OCI-LY3 (cell line): Measurements from ENCODE around the gene ADARB2.

Experiments
- H2AFZ ChIP-seq: fragments of 200-600, 300-600 bp; shearing (Covaris generic); 2 replicates; pipeline ENCODE4 v1.6.0; 2014; ENCODE audit warnings: antibody characterized with exemption, low read depth, low read length
- H3K27ac ChIP-seq: fragments of 200-600, 300-600 bp; sonication (generic); 2 replicates; pipeline ENCODE4 v1.5.1; 2014; ENCODE audit warnings: mild to moderate bottlenecking, low read length, moderate library complexity, mixed read lengths
- H3K27me3 ChIP-seq: fragments of 200-600, 300-600 bp; sonication (generic); 2 replicates; pipeline ENCODE4 v1.6.1; 2014; ENCODE audit warnings: low read depth, low read length, mixed read lengths
- H3K36me3 ChIP-seq: fragments of 200-600, 300-600 bp; sonication (generic); replicated peaks from 2 replicates; pipeline ENCODE3; 2014; ENCODE audit warnings: low read depth, low read length, mixed read lengths
- H3K4me1 ChIP-seq: fragments of 300-600, 200-600 bp; sonication (generic); 2 replicates; pipeline ENCODE4 v1.6.1; 2014; ENCODE audit warnings: low read length, mixed read lengths
- H3K4me2 ChIP-seq: fragments of 200-600, 300-600 bp; sonication (generic); 2 replicates; pipeline ENCODE4 v1.6.1; 2014; ENCODE audit warnings: low read length, mixed read lengths
- H3K4me3 ChIP-seq: fragments of 300-600, 200-600 bp; sonication (generic); 2 replicates; pipeline ENCODE4 v1.5.1; 2014; ENCODE audit warnings: antibody characterized with exemption, mild to moderate bottlenecking, low read length, moderate library complexity
- H3K79me2 ChIP-seq: fragments of 300-600, 200-600 bp; shearing (Covaris generic); 2 replicates; pipeline ENCODE4 v1.6.1; 2014; ENCODE audit warnings: mild to moderate bottlenecking, low read length, mixed read lengths
- H3K9ac ChIP-seq: fragments of 300-600, 200-600 bp; shearing (Covaris generic); 2 replicates; pipeline ENCODE4 v1.6.0; 2014; ENCODE audit warnings: mild to moderate bottlenecking, low read length, moderate library complexity
- H3K9me3 ChIP-seq: fragments of 200-600, 300-600 bp; shearing (Covaris generic); 2 replicates; pipeline ENCODE4 v1.6.1; 2014; ENCODE audit warnings: low read length, mixed read lengths; ENCODE audit not compliant: insufficient read depth
- H4K20me1 ChIP-seq: fragments of 200-600, 300-600 bp; sonication (generic); 2 replicates; pipeline ENCODE4 v1.6.1; 2016; ENCODE audit warnings: low read length, mixed read lengths; ENCODE audit not compliant: insufficient read depth
- EZH2phosphoT487 ChIP-seq: fragments of 200-600 bp; shearing (Covaris generic); IDR thresholded peaks from 2 replicates; pipeline ENCODE4 v1.6.1; 2018; ENCODE audit warnings: antibody characterized with exemption, mixed run types, low read depth
- TF ChIP-seq, protein P1 (sequence below): fragments of 200-600, 300-600 bp; sonication (generic); IDR thresholded peaks from 2 replicates; pipeline ENCODE4 v1.5.1; 2014; ENCODE audit warnings: antibody characterized with exemption, low read length, low read depth

ADARB2 gene

DNA sequence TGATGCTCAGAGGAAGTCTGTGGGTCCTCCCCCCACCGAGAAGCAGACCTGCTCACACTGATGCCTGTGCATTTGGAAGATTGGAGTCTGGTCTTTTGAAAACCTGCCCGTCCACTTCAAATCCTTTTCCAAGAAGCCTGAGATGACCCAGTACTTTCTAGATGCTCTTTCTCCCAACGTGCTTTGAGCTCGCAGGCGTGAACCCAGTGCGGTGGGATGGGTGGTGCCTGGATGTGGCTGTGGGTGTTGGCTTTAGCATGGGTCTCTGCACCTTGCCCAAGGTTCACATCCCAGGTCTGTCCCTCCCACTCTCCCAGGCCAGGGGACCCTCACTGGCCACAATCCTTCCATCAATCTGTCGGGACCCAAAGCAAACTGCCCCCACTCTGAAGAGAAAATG, 170.2 kb downstream of the ADARB2 start:
- Histone ChIP-seq H3K27ac (no peak overlapping the region), H3K4me2 (no peak overlapping the region), H3K79me2 (no peaks in the 10 kb centered on the region), H2AFZ (no peak overlapping the region), H3K9ac (no peak overlapping the region), H3K9me3 (no peaks in the 10 kb centered on the region), H3K36me3 (no peaks in the 10 kb centered on the region), H4K20me1 (no peaks in the 10 kb centered on the region), H3K4me3 (no peak overlapping the region), H3K27me3 (no peaks in the 10 kb centered on the region), H3K4me1 (no peaks in the 10 kb centered on the region)
- TF ChIP-seq, protein P1, sequence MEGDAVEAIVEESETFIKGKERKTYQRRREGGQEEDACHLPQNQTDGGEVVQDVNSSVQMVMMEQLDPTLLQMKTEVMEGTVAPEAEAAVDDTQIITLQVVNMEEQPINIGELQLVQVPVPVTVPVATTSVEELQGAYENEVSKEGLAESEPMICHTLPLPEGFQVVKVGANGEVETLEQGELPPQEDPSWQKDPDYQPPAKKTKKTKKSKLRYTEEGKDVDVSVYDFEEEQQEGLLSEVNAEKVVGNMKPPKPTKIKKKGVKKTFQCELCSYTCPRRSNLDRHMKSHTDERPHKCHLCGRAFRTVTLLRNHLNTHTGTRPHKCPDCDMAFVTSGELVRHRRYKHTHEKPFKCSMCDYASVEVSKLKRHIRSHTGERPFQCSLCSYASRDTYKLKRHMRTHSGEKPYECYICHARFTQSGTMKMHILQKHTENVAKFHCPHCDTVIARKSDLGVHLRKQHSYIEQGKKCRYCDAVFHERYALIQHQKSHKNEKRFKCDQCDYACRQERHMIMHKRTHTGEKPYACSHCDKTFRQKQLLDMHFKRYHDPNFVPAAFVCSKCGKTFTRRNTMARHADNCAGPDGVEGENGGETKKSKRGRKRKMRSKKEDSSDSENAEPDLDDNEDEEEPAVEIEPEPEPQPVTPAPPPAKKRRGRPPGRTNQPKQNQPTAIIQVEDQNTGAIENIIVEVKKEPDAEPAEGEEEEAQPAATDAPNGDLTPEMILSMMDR: no peak
- no peak for TF ChIP-seq EZH2phosphoT487

GRCh38 chr10:1564791-1565190, 172.5 kb downstream of the ADARB2 start:
- Histone ChIP-seq H3K9ac (no peak overlapping the region), H3K4me1 (no peaks in the 10 kb centered on the region), H3K79me2 (no peaks in the 10 kb centered on the region), H3K36me3 (no peaks in the 10 kb centered on the region), H3K4me3 (no peak overlapping the region), H3K9me3 (no peaks in the 10 kb centered on the region), H4K20me1 (no peaks in the 10 kb centered on the region), H3K4me2 (no peak overlapping the region), H3K27ac (no peak overlapping the region), H3K27me3 (no peaks in the 10 kb centered on the region), H2AFZ (no peak overlapping the region)
- TF ChIP-seq, protein P1: no peak
- TF ChIP-seq EZH2phosphoT487: no peak

DNA sequence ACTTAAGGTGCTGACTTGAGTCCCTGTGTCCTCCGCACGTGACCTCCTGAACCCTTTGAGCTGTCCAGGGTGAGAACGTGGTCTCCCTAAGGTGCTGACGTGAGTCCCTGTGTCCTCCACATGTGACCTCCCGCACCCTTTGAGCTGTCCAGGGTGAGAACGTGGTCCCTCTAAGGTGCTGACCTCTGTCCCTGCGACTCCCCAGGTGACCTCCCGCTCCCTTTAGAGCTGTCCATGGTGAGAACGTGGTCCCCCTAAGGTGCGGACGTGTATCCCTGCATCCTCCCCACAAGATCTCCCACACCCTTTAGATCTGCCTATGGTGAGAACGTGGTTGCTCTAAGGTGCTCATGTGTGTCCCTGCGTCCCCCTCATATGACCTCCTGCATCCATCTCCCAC, 174.3 kb downstream of the ADARB2 start:
- Histone ChIP-seq H3K4me2 (no peak overlapping the region), H2AFZ (no peak overlapping the region), H3K4me1 (no peaks in the 10 kb centered on the region), H3K36me3 (no peaks in the 10 kb centered on the region), H3K27me3 (no peaks in the 10 kb centered on the region), H3K9ac (no peak overlapping the region), H3K9me3 (no peaks in the 10 kb centered on the region), H3K4me3 (no peak overlapping the region), H3K27ac (no peak overlapping the region), H3K79me2 (no peaks in the 10 kb centered on the region), H4K20me1 (no peaks in the 10 kb centered on the region)
- TF ChIP-seq, protein P1: no peak
- TF ChIP-seq EZH2phosphoT487: no peak

- Histone ChIP-seq H2AFZ (no peak overlapping the region), H3K4me2 (no peak overlapping the region), H3K79me2 (no peaks in the 10 kb centered on the region), H3K27me3 (no peaks in the 10 kb centered on the region), H3K36me3 (no peaks in the 10 kb centered on the region), H4K20me1 (no peaks in the 10 kb centered on the region), H3K9ac (no peak overlapping the region), H3K27ac (no peak overlapping the region), H3K4me1 (no peaks in the 10 kb centered on the region), H3K9me3 (no peaks in the 10 kb centered on the region), H3K4me3 (no peak overlapping the region)
- TF ChIP-seq EZH2phosphoT487: no peak
- TF ChIP-seq, protein P1: no peak
Observed at GRCh38 chr10:1561731-1562337, 175.5 kb downstream of the ADARB2 start.
